Mesenchymal stem cell (in vitro differentiated cells and primary cell): Measurements from ENCODE around the gene ZSWIM6.
A peak's percentile ranks its signal among the peaks of the same experiment; 100 is the strongest.

Experiments
- DNase-seq: peaks from one replicate; pipeline ENCODE4 v3.0.0-alpha.2; 2013
- H2AFZ ChIP-seq: one replicate; pipeline ENCODE4 v1.6.1; 2013; ENCODE audit warnings: low read depth, mild to moderate bottlenecking, control low read depth, inconsistent platforms, low read length, moderate library complexity
- H2AK5ac ChIP-seq: 2 replicates; pipeline ENCODE4 v1.6.1; 2013; ENCODE audit warnings: low read length, moderate library complexity, mild to moderate bottlenecking, inconsistent platforms; ENCODE audit not compliant: severe bottlenecking
- H2BK120ac ChIP-seq: one replicate; pipeline ENCODE4 v1.6.1; 2013; ENCODE audit warnings: low read depth, mild to moderate bottlenecking, inconsistent platforms, low read length, moderate library complexity
- H2BK12ac ChIP-seq, 2 experiments: one replicate each; pipeline ENCODE4 v1.6.1; 2013; ENCODE audit warnings: inconsistent platforms in 2 of 2, low read length in 2 of 2, mild to moderate bottlenecking in 2 of 2, moderate library complexity in 2 of 2, control low read depth in 1 of 2
- H2BK15ac ChIP-seq: one replicate; pipeline ENCODE4 v1.6.1; 2013; ENCODE audit warnings: mild to moderate bottlenecking, low read depth, inconsistent platforms; ENCODE audit not compliant: poor library complexity, severe bottlenecking
- H2BK5ac ChIP-seq: 2 replicates; pipeline ENCODE4 v1.6.1; 2013; ENCODE audit warnings: low read depth, mild to moderate bottlenecking, low read length, control low read depth, inconsistent platforms; ENCODE audit not compliant: poor library complexity, severe bottlenecking
- H3K14ac ChIP-seq, 2 experiments: one replicate each; pipeline ENCODE4 v1.6.1; 2013; ENCODE audit warnings: inconsistent platforms in 2 of 2, low read length in 2 of 2, control low read depth in 1 of 2, mild to moderate bottlenecking in 1 of 2, moderate library complexity in 1 of 2
- H3K18ac ChIP-seq, 2 experiments: one replicate each; pipeline ENCODE4 v1.6.1; 2013; ENCODE audit warnings: inconsistent platforms in 2 of 2, low read length in 2 of 2, control low read depth in 1 of 2, low read depth in 1 of 2, mild to moderate bottlenecking in 1 of 2
- H3K23ac ChIP-seq, 2 experiments: one replicate each; pipeline ENCODE4 v1.6.1; 2013; ENCODE audit warnings: inconsistent platforms in 2 of 2, low read length in 2 of 2, mild to moderate bottlenecking in 2 of 2, moderate library complexity in 2 of 2, control low read depth in 1 of 2
- H3K27ac ChIP-seq: 2 replicates; pipeline ENCODE4 v1.5.1; 2013; ENCODE audit warnings: mild to moderate bottlenecking, moderate library complexity, low read length, control low read depth, inconsistent platforms; ENCODE audit not compliant: poor library complexity, severe bottlenecking
- H3K27me3 ChIP-seq, 2 experiments: 2 replicates each; pipeline versions ENCODE4 v1.6.1 to v1.7.0; 2013; ENCODE audit warnings: low read length in 2 of 2, mild to moderate bottlenecking in 2 of 2, moderate library complexity in 2 of 2, control low read depth in 1 of 2, inconsistent platforms in 1 of 2; ENCODE audit not compliant: control insufficient read depth in 1 of 2, insufficient read depth in 1 of 2
- H3K36me3 ChIP-seq, 2 experiments: 2 replicates each; pipeline versions ENCODE4 v1.6.1 to v1.7.0; 2013; ENCODE audit warnings: low read length in 2 of 2, control low read depth in 1 of 2, inconsistent platforms in 1 of 2, low read depth in 1 of 2, mild to moderate bottlenecking in 1 of 2; ENCODE audit not compliant: insufficient read depth in 2 of 2, control insufficient read depth in 1 of 2
- H3K4ac ChIP-seq, 2 experiments: one replicate each; pipeline ENCODE4 v1.6.1; 2013; ENCODE audit warnings: inconsistent platforms in 2 of 2, low read length in 2 of 2, mild to moderate bottlenecking in 2 of 2, moderate library complexity in 2 of 2, control low read depth in 1 of 2, low read depth in 1 of 2
- H3K4me1 ChIP-seq: 2 replicates; pipeline ENCODE4 v1.6.1; 2013; ENCODE audit warnings: low read depth, low read length, control low read depth; ENCODE audit not compliant: control insufficient read depth, insufficient read depth
- H3K4me2 ChIP-seq: 2 replicates; pipeline ENCODE4 v1.6.1; 2013; ENCODE audit warnings: low read length, mild to moderate bottlenecking, inconsistent platforms; ENCODE audit not compliant: poor library complexity, severe bottlenecking
- H3K4me3 ChIP-seq, 2 experiments: 2 replicates each; pipeline versions ENCODE4 v1.5.1 to v1.7.0; 2013; ENCODE audit warnings: low read length in 2 of 2, mild to moderate bottlenecking in 2 of 2, control low read depth in 1 of 2, low read depth in 1 of 2; ENCODE audit not compliant: insufficient read depth in 1 of 2
- H3K79me1 ChIP-seq: replicated peaks from 2 replicates; pipeline ENCODE4 v1.6.1; 2013; ENCODE audit warnings: mild to moderate bottlenecking, control low read depth, low read length, inconsistent platforms; ENCODE audit not compliant: poor library complexity, severe bottlenecking
- H3K9ac ChIP-seq: 2 replicates; pipeline ENCODE4 v1.7.0; 2013; ENCODE audit warnings: mild to moderate bottlenecking, low read length, moderate library complexity
- H3K9me3 ChIP-seq: 2 replicates; pipeline ENCODE4 v1.7.0; 2013; ENCODE audit warnings: mild to moderate bottlenecking, low read length; ENCODE audit not compliant: control insufficient read depth
- H4K8ac ChIP-seq: one replicate; pipeline ENCODE4 v1.6.1; 2013; ENCODE audit warnings: inconsistent platforms, mild to moderate bottlenecking, low read length, moderate library complexity
- H4K91ac ChIP-seq: one replicate; pipeline ENCODE4 v1.6.1; 2013; ENCODE audit warnings: mild to moderate bottlenecking, low read length, inconsistent platforms
- WGBS: methylation state at CpG from one replicate; pipeline ENCODE4 v1.1.7; 2013; ENCODE audit warnings: mixed read lengths; 5-methylcytosine and 5-hydroxymethylcytosine counted together

Gene ZSWIM6

GRCh38 chr5:61349935-61350334 is 17.9 kb downstream of the ZSWIM6 start:
- H3K14ac ChIP-seq = no peak overlapping the region
- H3K4me1 ChIP-seq = no peaks in the 10 kb centered on the region
- H2AFZ ChIP-seq = no peak overlapping the region
- H2BK15ac ChIP-seq = no peak overlapping the region
- no peak overlapping the region for H3K27ac ChIP-seq
- H3K23ac ChIP-seq = no peak overlapping the region
- no peak overlapping the region for H3K4me3 ChIP-seq
- no peak overlapping the region for H4K8ac ChIP-seq
- no peak overlapping the region for H2BK120ac ChIP-seq
- no peak overlapping the region for H4K91ac ChIP-seq
- no peak overlapping the region for H2BK12ac ChIP-seq
- no peak overlapping the region for H3K18ac ChIP-seq
- H3K36me3 ChIP-seq = no peaks in the 10 kb centered on the region
- no peak overlapping the region for H3K9ac ChIP-seq
- no peaks in the 10 kb centered on the region for H3K9me3 ChIP-seq
- peaks cover 9% of the 10 kb centered on the region for H3K79me1 ChIP-seq
- no peak overlapping the region for H2BK5ac ChIP-seq
- no peak for DNase-seq
- no peak overlapping the region for H2AK5ac ChIP-seq
- no peak overlapping the region for H3K4me2 ChIP-seq
- H3K27me3 ChIP-seq = no peaks in the 10 kb centered on the region
- H3K4ac ChIP-seq = no peak overlapping the region

- 82% methylated on average over 3 of the region's 4 CpGs for WGBS
Observed at GRCh38 chr5:61350535-61350934, 18.5 kb downstream of the ZSWIM6 start.

GRCh38 chr5:61351733-61352132 is 19.7 kb downstream of the ZSWIM6 start:
- Histone ChIP-seq H2BK12ac (no peak overlapping the region), H4K91ac (no peak overlapping the region), H3K27ac (no peak overlapping the region), H2AK5ac (no peak overlapping the region), H3K9ac (no peak overlapping the region), H3K4ac (no peak overlapping the region), H2BK5ac (no peak overlapping the region), H3K79me1 (peaks cover 9% of the 10 kb centered on the region), H3K14ac (no peak overlapping the region), H3K23ac (no peak overlapping the region), H2BK120ac (no peak overlapping the region), H4K8ac (no peak overlapping the region), H2AFZ (no peak overlapping the region), H2BK15ac (no peak overlapping the region), H3K36me3 (no peaks in the 10 kb centered on the region), H3K4me3 (no peak overlapping the region), H3K4me2 (no peak overlapping the region), H3K27me3 (no peaks in the 10 kb centered on the region), H3K4me1 (no peaks in the 10 kb centered on the region), H3K18ac (peak overlapping the region in 1 of 2 experiments; percentile 54), H3K9me3 (no peaks in the 10 kb centered on the region)
- no peak for DNase-seq
- 98% methylated on average over 1 of the region's 2 CpGs for WGBS

More at GRCh38 chr5:61350535-61350934, 18.5 kb downstream of the ZSWIM6 start:
- no peak overlapping the region for H3K4me2 ChIP-seq
- no peaks in the 10 kb centered on the region for H3K4me1 ChIP-seq
- H2AK5ac ChIP-seq = no peak overlapping the region
- no peak overlapping the region for H2BK120ac ChIP-seq
- no peak overlapping the region for H3K23ac ChIP-seq
- no peaks in the 10 kb centered on the region for H3K9me3 ChIP-seq
- H3K18ac ChIP-seq = no peak overlapping the region
- no peak overlapping the region for H2AFZ ChIP-seq
- no peak overlapping the region for H2BK12ac ChIP-seq
- peaks cover 9% of the 10 kb centered on the region for H3K79me1 ChIP-seq
- H3K36me3 ChIP-seq = no peaks in the 10 kb centered on the region
- no peak overlapping the region for H3K9ac ChIP-seq
- H3K27me3 ChIP-seq = no peaks in the 10 kb centered on the region
- no peak overlapping the region for H3K14ac ChIP-seq
- no peak overlapping the region for H2BK5ac ChIP-seq
- H4K8ac ChIP-seq = no peak overlapping the region
- no peak overlapping the region for H3K4me3 ChIP-seq
- DNase-seq = no peak
- no peak overlapping the region for H3K27ac ChIP-seq
- no peak overlapping the region for H4K91ac ChIP-seq
- H2BK15ac ChIP-seq = no peak overlapping the region
- H3K4ac ChIP-seq = no peak overlapping the region

GRCh38 chr5:61352180-61352579 is 20.1 kb downstream of the ZSWIM6 start:
- Histone ChIP-seq H3K4me3 (no peak overlapping the region), H3K4me2 (no peak overlapping the region), H4K8ac (no peak overlapping the region)

More at GRCh38 chr5:61352180-61352579, 20.1 kb downstream of the ZSWIM6 start:
- H2BK15ac ChIP-seq = no peak overlapping the region
- H3K23ac ChIP-seq = no peak overlapping the region
- no peaks in the 10 kb centered on the region for H3K27me3 ChIP-seq
- H3K18ac ChIP-seq = no peak overlapping the region
- H3K14ac ChIP-seq = no peak overlapping the region
- H3K9me3 ChIP-seq = no peaks in the 10 kb centered on the region
- no peak overlapping the region for H2AK5ac ChIP-seq
- no peaks in the 10 kb centered on the region for H3K4me1 ChIP-seq
- H3K27ac ChIP-seq = no peak overlapping the region
- no peak for DNase-seq
- no peak overlapping the region for H3K9ac ChIP-seq
- no peak overlapping the region for H3K4ac ChIP-seq
- H3K79me1 ChIP-seq = peaks cover 9% of the 10 kb centered on the region
- H3K36me3 ChIP-seq = no peaks in the 10 kb centered on the region
- no peak overlapping the region for H2BK5ac ChIP-seq
- H2BK120ac ChIP-seq = no peak overlapping the region
- H4K91ac ChIP-seq = no peak overlapping the region
- no peak overlapping the region for H2BK12ac ChIP-seq
- no peak overlapping the region for H2AFZ ChIP-seq
